HG03064 (cell line): ENCODE data around the gene LKAAEAR1.

Experiments used
- ATAC-seq: cut with Tn5 transposase; IDR thresholded peaks from one replicate; pipeline ENCODE4 v1.9.1; 2021; ENCODE audit warnings: low read depth; ENCODE audit not compliant: unreplicated experiment

The LKAAEAR1 gene

DNA sequence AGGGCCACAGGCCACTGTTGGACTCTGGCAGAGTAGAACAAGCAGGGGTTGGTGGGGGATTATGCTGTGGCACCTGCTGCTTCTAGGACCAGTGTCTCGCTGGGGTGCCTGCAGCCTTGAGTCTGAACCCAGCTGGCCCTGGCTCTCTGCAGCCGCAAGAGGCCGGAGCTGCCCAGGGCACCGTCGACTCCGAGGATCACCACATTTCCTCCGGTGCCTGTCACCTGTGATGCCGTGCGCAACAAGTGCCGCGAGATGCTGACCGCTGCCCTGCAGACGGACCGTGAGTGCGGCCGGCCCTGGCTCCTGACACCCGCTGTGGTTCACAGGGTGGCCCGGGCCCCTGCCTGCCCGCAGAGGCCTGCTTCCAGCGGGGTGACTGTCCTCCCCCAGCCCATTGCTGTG, 15.0 kb downstream of the LKAAEAR1 start:
- no peak for ATAC-seq

DNA sequence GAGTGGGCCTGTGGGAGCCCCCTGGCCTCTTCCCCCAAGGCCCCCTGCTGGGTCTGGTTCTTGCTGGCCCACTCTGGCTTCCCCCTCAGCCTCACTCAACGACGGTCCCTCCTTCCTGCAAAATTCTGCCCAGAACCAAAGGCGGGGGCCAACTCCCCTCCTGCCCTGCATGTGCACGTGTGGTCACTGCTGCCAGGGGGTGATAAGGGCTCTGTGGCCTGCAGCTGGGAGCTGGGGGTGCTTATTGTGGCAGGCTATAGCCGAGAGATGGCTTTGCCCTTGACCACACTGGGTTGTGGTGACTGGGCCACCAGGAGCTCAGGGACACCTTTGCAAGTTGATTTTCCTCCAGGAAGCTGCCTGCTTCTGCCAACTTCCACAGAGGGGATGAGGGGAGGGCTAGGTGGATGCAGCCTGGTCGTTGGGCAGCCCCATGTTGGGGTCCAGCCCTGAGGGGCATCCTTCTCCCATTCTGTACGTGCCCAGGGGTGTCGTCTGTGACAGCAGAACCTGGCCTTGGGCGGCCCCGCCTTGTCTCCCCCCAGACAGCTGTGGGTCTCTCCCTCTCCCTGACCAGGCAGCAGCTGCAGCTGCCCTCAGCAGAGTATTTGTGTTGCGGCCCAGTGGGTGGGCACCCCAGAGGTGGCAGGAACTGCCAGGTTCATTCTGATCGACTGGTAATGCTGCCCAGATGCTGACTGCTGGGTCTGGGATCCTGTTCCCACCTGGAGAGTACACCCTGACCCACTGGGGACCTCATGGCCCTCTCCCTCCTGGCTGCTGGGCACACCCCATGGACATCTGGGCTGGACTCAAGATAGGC, 15.6 kb downstream of the LKAAEAR1 start:
- no peak for ATAC-seq

DNA sequence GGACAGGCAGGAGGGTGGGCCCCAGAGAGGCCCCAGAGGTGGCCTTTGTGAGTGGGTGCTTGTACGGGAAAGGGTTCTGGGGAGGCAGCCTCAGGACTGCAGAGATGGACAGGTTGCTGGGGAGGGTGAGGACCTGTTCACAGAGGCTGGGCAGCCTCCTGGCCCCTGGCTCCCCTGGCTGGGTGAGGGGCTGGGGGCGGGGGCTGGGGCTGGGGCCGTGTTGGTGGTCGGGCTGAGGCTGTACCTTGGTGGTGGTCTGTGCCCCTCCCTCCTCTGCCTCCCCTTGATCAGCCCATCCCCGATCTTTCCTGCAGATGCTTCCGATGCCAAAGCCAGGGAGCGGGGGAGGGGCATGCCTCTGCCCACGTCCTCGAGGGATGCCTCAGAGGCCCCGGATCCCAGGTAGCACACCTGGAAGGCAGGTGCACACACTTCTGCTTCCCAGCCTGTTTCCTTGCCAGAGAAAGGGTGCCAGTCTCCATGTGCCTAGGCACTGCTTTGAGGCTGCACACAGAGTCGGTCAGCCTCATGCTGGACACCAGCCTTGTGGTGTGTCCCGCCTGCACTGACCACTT, 16.4 kb downstream of the LKAAEAR1 start:
- ATAC-seq = no peak

DNA sequence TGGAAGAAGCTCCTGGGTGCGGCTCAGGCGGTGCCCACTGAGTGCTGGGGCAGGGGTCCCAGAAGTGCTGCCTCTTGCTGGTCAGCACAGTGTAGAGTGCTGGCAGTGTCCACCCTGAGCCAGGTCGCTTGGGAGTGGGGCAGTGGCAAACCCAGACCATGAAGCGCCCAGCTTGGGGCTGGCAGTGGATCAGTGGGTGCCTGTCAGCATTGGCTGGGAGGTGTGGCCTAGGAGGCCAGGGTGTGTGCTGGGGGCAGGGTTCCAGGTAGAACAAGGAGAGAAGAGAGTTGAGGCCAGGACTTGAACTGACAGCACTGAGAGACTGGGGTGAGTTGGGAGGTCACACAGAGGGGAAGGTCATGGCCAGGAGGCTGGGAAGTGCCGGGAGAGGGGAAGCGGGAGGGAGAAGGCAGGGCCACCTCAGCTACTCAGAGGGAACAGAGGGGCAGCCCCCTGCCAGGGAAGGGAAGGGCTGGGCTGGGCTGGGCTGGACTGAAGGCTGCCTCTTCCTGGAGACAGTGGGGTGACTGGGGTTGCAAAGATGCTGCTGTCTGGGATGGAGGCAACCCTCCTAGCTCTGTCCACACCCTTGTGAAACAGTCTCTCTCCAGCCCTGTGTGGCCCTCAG, 17.1 kb downstream of the LKAAEAR1 start:
- no peak for ATAC-seq

DNA sequence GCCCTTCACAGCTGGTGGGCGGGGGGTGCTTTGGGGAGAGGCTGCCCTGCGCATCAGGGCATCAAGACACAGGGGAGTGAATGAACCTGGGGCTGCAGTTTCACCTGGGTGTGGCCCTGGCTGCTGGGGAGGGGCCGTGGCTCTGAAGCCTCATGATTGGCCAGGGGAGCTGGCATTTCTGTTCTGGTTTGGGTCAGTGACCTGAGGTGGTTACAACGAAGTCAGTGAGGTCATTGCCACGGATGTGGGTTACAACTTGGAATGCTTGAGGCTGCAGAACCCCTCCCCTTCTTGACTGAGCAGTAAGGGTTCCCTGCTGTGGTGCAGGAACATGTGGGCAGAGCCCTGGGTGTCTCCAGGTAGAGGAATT, 18.2 kb downstream of the LKAAEAR1 start:
- ATAC-seq = no peak

DNA sequence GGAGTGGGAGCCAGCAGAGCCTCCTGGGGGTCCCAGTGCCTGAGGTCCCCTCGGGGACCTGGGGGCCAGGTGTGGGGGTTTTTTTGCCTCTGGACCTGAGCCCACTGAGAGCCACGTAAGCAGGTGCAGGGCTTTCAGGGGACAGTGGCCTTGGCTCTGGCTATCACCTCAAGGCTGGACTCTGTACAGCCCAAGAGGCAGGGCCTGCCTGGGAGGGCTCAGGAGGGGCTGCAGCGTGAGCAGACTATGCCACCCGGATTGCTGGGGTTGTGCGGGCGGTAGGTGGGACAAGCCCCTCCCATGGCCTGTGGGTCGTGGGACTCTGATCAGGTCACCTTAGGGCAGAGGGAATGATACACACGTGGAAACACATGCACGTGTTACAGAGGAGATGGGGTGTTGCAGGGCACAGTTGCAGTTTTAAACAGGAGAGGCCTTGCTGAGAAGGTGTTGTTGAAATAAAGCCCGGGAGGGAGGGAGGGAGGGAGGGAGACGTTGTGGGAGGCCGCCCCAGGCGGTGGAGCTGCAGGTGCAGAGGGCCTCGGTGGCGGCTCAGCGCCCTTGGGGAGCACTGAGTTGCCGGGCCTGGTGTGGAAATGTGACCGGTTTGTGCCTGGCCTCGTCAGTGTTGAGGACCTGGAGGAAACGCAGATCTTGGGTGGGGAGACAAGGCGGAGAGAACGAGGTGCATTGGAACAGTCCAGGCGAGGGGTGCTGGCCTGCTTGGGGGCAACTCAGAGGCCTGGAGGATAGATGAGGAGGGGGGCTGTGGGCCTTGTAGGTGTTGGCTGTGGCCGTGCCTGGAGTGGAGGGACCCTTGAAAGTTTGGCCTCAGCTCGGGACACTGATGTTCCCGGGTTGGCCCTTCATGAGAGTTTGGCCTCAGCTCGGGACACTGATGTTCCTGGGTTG, 18.9 kb downstream of the LKAAEAR1 start:
- no peak for ATAC-seq

DNA sequence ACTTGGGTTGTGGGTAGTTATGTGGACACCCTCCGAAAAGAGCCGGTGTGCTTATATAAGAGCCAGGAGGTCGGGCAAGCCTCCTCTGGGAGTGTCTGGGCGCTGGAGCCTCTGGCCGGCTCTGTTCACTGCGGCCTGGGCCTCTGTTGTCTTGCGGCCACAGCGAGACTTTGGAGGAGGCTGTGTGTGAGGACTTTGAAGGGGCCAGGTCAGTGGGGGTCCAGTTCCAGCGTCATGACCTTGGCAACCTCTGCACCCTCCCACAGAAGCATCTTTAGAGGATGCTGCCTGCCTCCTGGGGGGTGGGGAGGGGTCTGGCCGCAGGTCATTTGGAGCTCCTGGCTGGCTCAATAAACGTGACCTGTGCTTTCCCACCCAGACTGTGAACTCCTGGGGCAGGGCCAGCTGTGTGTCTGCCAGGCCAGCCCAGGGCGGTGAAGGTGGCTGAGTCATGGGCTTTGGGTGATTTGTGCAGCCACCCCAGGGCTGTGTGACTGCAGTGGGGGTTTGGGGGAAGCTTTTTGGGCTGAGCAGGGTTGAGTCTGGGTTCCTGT, 20.0 kb downstream of the LKAAEAR1 start:
- no peak for ATAC-seq

DNA sequence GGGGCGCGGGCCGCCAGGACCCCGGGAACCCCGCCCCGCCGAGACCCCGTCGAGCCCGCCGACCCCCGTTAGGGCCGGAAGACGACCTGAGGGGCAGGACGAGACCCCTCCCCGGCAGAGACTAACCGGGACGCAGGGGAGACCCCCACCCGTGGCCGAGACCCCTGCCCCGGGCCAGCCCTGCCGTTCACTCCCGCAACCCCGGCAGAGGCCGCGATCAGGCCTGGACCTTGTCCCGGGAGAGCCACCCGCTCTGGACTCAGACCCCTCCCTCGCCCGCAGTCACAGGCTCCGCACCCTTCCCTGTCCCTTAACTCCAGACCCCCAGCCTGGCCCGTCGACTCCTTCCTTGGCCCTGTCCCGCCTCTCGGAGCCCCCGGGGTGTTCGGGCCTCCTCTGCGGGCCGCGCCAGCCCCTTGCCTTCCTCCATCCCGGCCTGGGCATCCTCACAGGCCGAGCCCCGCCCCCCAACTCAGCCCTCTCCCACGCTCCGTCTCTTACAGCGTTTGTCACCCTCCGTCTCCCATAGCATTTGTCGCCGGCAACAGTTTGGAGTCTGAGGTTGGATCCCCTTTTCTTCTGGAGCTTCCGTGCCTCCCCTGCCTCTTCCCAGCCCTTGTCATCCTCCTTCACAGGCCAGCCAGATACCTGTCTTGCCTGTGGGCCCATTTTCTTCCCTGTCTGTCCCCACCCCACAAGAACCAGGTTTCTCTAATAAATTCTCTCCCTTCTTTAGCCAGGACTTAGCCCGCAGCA, 20.6 kb downstream of the LKAAEAR1 start:
- peak; percentile 1 for ATAC-seq

DNA sequence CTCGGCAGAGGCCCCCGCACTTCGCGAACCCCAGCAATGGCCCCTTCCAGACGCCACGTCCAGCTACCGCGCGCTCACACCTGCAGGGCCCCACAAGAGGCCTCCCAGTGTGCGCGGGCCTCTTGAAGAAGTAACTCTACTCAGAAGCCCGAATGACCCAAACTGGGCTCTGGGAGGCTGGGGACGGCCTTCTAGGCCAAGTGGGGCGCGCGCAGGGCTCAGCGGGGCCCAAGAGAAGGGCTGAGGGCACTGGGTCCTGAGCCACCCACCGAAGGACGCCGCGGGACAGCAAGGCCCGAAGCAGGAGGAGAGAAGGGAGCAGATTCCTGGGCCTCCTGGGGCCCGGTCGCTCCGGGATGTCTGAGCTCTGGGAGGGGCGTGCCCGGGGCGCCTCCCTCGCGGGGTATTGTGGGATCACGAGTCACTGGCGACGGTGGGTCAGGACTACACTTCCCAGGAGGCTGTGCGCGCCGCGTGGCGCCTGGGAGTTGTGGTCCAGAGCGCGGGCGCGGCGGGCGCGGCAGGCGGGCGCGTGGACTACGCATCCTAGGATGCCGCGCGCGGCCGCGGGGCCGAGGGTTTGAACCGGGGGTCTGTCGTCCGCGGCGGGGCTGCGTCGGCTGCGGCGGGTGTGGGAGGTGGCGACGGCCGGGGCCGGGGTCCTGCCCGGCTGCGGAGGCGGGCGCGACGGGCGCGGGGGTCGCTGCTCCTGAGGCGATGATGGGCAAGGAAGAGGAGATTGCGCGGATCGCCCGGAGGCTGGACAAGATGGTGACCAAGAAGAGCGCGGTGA, 21.4 kb downstream of the LKAAEAR1 start, which contains the start of gene TCEA2:
TSS of gene TCEA2 (plus strand) at position 603 of the 793 bp plus-strand sequence. CDS start at position 718, 115 bp downstream.
- peak; percentile 68 for ATAC-seq

DNA sequence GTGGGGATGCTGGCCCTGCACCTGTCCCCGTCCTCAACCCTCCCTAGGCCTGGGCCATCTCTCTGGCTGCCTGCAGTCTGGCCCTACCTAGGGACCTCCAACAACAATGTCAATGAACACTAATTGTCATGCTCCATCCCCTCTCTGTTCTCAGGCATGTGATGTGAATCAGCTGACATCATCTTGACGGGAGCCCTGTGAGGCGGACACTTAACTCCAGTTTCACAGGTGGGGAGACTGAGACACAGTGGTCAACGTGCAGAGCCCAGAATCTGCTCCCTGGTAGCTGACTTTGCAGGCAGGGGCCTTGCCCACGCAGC, 22.0 kb downstream of the LKAAEAR1 start:
- ATAC-seq = no peak

DNA sequence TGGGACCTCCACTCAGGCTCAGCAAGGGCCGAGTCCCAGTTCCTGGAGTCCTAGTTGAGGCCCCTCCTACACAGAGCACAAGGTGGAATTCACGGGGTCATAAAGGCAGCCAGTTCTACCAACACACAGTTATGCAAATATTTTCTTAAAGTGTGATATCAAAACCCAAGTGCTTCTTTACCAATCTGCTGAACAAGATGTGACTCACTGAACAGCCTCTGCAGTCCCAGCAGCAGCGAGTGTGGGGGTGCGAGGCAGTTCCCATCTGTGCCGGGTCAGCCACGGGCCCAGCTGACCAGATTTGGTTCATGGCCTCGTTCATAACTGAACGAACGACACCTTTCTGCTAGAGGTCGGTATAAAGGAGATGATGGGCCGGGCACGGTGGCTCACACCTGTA, 25.7 kb downstream of the LKAAEAR1 start:
- no peak for ATAC-seq

DNA sequence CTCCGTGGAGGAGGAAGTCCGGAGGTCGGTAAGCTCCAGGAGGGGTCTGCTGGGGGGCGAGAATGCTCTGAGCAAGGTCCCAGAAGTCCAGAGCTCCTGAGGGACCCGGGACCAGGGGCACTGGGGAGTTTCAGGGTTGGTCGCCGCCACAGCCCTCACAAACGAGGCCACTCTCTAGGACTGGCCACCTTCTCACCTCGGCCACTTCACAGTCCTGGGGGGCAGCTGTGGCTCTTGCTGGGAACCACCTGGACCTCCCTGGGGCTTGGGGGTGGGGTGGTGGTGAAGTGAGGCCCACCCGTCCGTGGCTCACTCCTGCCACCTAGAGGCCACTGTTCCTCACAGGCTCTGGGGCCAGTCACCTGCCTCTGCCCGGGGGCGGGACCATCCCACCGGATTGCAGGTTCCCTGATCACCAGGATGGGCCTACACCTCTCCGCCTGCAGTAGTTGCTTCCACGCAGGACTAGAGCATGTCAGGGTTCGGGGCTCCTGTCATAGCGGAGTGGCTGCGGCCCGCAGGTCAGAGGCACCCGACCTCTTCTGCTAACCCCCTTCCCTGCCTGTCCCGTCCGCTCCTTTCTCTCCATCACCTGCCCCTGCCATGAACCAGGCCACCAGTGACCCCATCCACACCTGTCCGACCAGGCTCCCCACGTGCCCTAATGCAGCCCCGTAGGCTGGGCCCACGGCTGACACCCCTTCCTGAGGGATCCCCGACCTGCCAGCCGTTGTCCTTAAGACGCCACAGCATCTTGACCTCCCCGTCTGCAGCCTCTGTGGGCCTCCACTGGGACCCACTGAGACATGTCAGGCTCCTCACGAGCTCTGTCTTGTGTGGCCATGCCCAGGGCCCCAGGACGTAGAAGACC, 26.3 kb downstream of the LKAAEAR1 start:
- no peak for ATAC-seq

DNA sequence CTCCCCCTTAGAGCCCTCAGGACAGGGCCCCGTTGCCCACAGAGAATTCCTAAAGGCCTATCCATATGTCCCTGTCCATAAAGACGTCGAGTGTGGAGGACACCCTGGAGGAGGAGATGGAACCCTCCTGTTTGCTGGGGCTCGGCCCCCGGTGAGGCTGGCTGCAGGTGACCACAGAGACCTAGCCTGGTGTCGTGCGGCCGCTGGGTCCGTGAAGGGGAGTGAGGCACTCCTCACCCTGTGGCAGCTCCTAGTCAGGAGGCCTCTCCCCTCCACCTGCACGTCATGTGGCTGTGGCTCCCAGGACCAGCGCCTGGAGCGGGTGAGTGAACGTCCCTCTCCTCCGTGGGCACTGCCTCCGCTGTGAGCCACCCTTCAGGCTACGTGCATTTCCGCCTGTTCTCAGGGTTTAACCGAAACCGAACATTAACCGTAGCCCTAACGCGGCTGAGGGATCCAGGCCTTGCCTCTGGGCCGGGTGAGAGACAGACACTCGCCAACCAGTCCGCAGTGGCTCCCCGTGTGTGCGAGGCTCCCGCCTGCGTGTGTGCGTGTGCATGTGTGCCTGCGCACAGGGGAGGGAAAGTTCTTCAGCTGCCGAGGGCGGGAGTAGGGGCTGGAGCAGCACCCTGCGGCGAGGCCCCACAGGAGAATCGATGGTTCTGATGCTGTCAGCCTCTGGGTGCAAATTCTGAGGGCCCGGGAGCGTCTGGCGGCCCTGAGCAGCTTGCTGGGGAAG, 27.1 kb downstream of the LKAAEAR1 start:
- ATAC-seq = no peak

DNA sequence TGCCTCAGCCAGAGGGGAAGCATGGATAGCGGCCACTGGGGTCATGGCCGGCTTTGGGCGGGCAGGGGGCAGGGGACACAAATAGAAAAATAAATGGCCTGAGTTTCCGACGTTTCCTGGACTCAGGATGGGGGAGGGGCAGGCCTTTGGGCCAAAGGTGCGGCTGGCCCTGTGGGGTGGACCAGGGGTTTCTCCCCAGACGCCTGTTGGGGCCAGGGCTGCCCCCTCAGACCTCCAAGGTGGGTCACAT, 27.6 kb downstream of the LKAAEAR1 start:
- no peak for ATAC-seq

DNA sequence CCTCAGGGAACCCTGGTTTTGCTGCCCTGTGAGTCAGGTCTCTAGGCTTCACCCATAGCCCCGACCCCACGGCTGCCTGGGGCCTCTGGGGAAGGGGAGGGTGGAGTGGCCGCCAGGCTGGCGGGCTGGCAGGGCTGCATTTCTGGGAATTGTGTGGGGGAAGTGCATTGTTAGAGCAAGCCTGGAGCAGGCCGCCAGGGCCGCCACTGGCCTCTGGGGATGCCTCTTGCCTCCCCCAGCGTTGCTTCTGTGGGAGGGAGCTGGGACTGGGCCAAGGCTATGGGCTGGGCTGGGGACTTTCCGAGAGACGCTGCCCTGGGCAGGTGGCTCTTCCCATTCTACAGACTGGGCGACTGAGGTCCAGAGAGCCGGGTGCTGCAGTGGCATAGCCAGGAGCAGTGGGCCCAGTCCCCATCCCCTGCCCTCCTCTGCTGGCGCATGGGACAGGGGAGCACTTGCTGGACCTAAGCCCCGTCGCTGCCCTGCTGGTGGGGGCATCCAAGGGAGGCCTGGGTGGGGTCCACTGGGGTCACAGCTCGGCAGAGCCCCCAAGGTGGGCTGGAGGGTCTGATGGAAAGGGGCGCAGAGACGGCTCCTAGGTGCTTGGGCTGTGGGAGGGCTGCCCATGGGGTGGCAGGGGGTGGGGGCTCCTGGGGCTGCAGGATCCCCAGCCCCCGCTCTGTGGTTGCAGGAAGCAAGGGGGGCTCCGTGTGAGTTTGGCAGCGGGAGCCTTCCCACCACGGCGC, 28.1 kb downstream of the LKAAEAR1 start:
- ATAC-seq = no peak

DNA sequence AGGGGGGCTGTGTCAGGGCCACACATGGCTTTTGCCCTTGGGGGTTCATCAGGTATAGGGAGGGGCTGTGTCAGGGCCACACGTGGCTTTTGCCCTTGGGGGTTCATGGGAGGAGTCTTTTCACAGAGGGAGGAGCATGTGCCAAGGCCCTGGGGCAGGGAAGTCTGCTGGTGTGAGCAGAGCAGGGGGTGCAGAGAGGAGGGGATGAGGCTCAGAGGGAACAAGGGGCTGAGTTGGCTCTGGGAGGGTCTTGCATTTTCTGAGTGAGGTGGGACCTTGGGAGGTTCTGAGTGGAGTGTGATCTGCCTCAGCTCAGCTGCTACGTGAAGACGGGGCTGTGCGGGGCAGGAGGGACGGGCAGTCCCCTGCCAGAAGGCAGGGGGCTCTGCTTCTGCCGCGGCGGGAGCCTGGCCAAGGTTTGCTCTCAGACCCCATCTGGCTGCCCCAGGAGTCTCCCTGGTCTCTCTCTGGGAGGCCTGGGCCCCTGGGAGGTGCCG, 28.8 kb downstream of the LKAAEAR1 start:
- ATAC-seq = no peak
